ENCODE data around the gene KDM4C. TPM values are rescaled to one million over a fixed set of nuclear protein-coding genes. Genes with fewer than 3 reads are reported as not detected.

Gene KDM4C
- polyA plus RNA-seq, 1 experiment = 12.1 TPM

- ChIA-PET POLR2A (no interaction called here), CTCF (interaction anchor here (1.2 kb wide), 1 partner anchor 75 kb away, joined by 3 read pairs; no protein-coding TSS in a partner anchor)
- Histone ChIP-seq H3K9me3 (ENCODE audit: control insufficient read depth, insufficient read depth, low read length) (no peaks in the 10 kb centered on the region), H3K27me3 (ENCODE audit: control insufficient read depth, insufficient read depth, low read length) (no peaks in the 10 kb centered on the region), H3K27ac (ENCODE audit: low read depth, low read length) (no peak overlapping the region), H3K4me3 (ENCODE audit: low read depth, low read length) (no peak overlapping the region)
- no peak for TF ChIP-seq CTCF (IDR thresholded peaks at IDR 0.05; ENCODE audit: low read depth, low read length)
- DNase-seq (ENCODE audit: low read depth, low spot score) = no peak
These were observed 227.3 kb downstream of the KDM4C start for GRCh38 chr9:6984941-6985578.

GRCh38 chr9:6986141-6986815 is 228.5 kb downstream of the KDM4C start:
- no peak for TF ChIP-seq CTCF (IDR thresholded peaks at IDR 0.05; ENCODE audit: low read depth, low read length)
- Histone ChIP-seq H3K27ac (ENCODE audit: low read depth, low read length) (no peak overlapping the region), H3K4me3 (ENCODE audit: low read depth, low read length) (no peak overlapping the region), H3K9me3 (ENCODE audit: control insufficient read depth, insufficient read depth, low read length) (no peaks in the 10 kb centered on the region), H3K27me3 (ENCODE audit: control insufficient read depth, insufficient read depth, low read length) (no peaks in the 10 kb centered on the region)
- CTCF ChIA-PET = interaction anchor here (0.5 kb wide), 1 partner anchor 247 kb away, joined by 14 read pairs; no protein-coding TSS in a partner anchor
- no peak for DNase-seq (ENCODE audit: low read depth, low spot score)
- POLR2A ChIA-PET = no interaction called here

- no peak for TF ChIP-seq CTCF (IDR thresholded peaks at IDR 0.05; ENCODE audit: low read depth, low read length)
- no peak for DNase-seq (ENCODE audit: low read depth, low spot score)
- no peaks in the 10 kb centered on the region for H3K9me3 ChIP-seq (ENCODE audit: control insufficient read depth, insufficient read depth, low read length)
- no peaks in the 10 kb centered on the region for H3K27me3 ChIP-seq (ENCODE audit: control insufficient read depth, insufficient read depth, low read length)
- H3K4me3 ChIP-seq (ENCODE audit: low read depth, low read length) = no peak overlapping the region
- CTCF ChIA-PET = no interaction called here
- POLR2A ChIA-PET = no interaction called here
- H3K27ac ChIP-seq (ENCODE audit: low read depth, low read length) = no peak overlapping the region
These were observed 229.6 kb downstream of the KDM4C start for GRCh38 chr9:6987381-6987780.

- no peak overlapping the region for H3K27ac ChIP-seq (ENCODE audit: low read depth, low read length)
- CTCF ChIA-PET = interaction anchor here (0.9 to 1.2 kb wide), 2 partner anchors 80 to 164 kb away, joined by 3 to 6 read pairs; no protein-coding TSS in a partner anchor
- H3K4me3 ChIP-seq (ENCODE audit: low read depth, low read length) = no peak overlapping the region
- H3K27me3 ChIP-seq (ENCODE audit: control insufficient read depth, insufficient read depth, low read length) = no peaks in the 10 kb centered on the region
- no peak for TF ChIP-seq CTCF (IDR thresholded peaks at IDR 0.05; ENCODE audit: low read depth, low read length)
- no peak for DNase-seq (ENCODE audit: low read depth, low spot score)
- POLR2A ChIA-PET = no interaction called here
- no peaks in the 10 kb centered on the region for H3K9me3 ChIP-seq (ENCODE audit: control insufficient read depth, insufficient read depth, low read length)
These were observed 233.6 kb downstream of the KDM4C start for GRCh38 chr9:6991418-6991817.
